GM12878 (cell line): ENCODE data around the gene TET2. TPM values are rescaled to one million over a fixed set of nuclear protein-coding genes. Genes with fewer than 3 reads are reported as not detected.
A peak's percentile ranks its signal among the peaks of the same experiment; 100 is the strongest.

Source experiments
- ATF7 ChIP-seq: fragments of 450-650 bp; IDR thresholded peaks from 2 replicates; pipeline ENCODE4 v1.6.1; 2016; ENCODE audit warnings: low read depth, mild to moderate bottlenecking
- BCL11A ChIP-seq: IDR thresholded peaks from 2 replicates; pipeline ENCODE4 v1.6.1; 2011; ENCODE audit warnings: low read depth, low read length
- BRCA1 ChIP-seq: IDR thresholded peaks from 2 replicates; pipeline ENCODE4 v1.6.1; 2011; ENCODE audit warnings: low read depth, low read length, improper control_type of control experiment
- EZH2 ChIP-seq: IDR thresholded peaks from 2 replicates; pipeline ENCODE4 v1.6.1; 2012; ENCODE audit warnings: low read depth, mild to moderate bottlenecking, control low read depth, inconsistent platforms, low read length, borderline replicate concordance; ENCODE audit not compliant: control insufficient read depth
- GABPA ChIP-seq: IDR thresholded peaks from 2 replicates; pipeline ENCODE4 v1.6.1; 2014; ENCODE audit warnings: antibody characterized with exemption, low read depth, mild to moderate bottlenecking, inconsistent platforms
- HDAC6 ChIP-seq: fragments of 200-600 bp; sonication (generic); IDR thresholded peaks from one replicate; pipeline ENCODE4 v1.8.0; 2017; ENCODE audit warnings: antibody characterized with exemption; ENCODE audit not compliant: unreplicated experiment
- IKZF2 ChIP-seq, 2 experiments: fragments of 450-650 bp; IDR thresholded peaks; 2 replicates each; pipeline ENCODE4 v1.6.1; 2017; ENCODE audit warnings: mild to moderate bottlenecking in 2 of 2, moderate library complexity in 2 of 2
- IRF5 ChIP-seq: fragments of 450-650 bp; IDR thresholded peaks from 2 replicates; pipeline ENCODE4 v1.6.1; 2017; ENCODE audit warnings: borderline replicate concordance
- KDM1A ChIP-seq: fragments of 200-600 bp; sonication (generic); IDR thresholded peaks from 2 replicates; pipeline ENCODE4 v1.6.1; 2016; ENCODE audit warnings: borderline replicate concordance
- MYB ChIP-seq: fragments of 150-350 bp; IDR thresholded peaks from 2 replicates; pipeline ENCODE4 v1.6.1; 2014; ENCODE audit warnings: mild to moderate bottlenecking, low read depth, low read length, borderline replicate concordance
- NBN ChIP-seq: fragments of 450-650 bp; IDR thresholded peaks from 2 replicates; pipeline ENCODE4 v1.6.1; 2016
- NFIC ChIP-seq: IDR thresholded peaks from 2 replicates; pipeline ENCODE4 v1.6.1; 2012; ENCODE audit warnings: low read depth, mild to moderate bottlenecking, inconsistent platforms, low read length, moderate library complexity
- POU2F2 ChIP-seq: IDR thresholded peaks from 3 replicates; pipeline ENCODE4 v1.6.1; 2011; ENCODE audit warnings: low read depth, mild to moderate bottlenecking, low read length, borderline replicate concordance
- PRDM15 ChIP-seq: fragments of 450-650 bp; formaldehyde crosslinking; IDR thresholded peaks from 2 replicates; pipeline ENCODE4 v1.4.0; 2020; ENCODE audit warnings: mild to moderate bottlenecking, moderate library complexity
- SIN3A ChIP-seq: IDR thresholded peaks from 2 replicates; pipeline ENCODE4 v1.6.1; 2012; ENCODE audit warnings: low read depth, low read length, improper control_type of control experiment
- SKIL ChIP-seq: fragments of 450-650 bp; IDR thresholded peaks from 2 replicates; pipeline ENCODE4 v1.6.1; 2017; ENCODE audit warnings: mild to moderate bottlenecking, low read depth, inconsistent platforms; ENCODE audit not compliant: poor library complexity, severe bottlenecking
- ZNF24 ChIP-seq: fragments of 450-650 bp; IDR thresholded peaks from 2 replicates; pipeline ENCODE4 v1.6.1; 2017; ENCODE audit warnings: antibody characterized with exemption, mild to moderate bottlenecking
- polyA plus RNA-seq, 11 experiments: library from polyadenylated mRNA; depleted of rRNA in 4 of 11; unstranded in 6 of 11; stranded (reverse) in 5 of 11; fragments of >200 nt; fragmentation: Nextera tagmentation in 4 of 11; fragmentation: Illumina TruSeq in 1 of 11; extraction: Ambion mirVana in 4 of 11; extraction: Trizol in 1 of 11; gene quantifications; 1 replicate in 1 of 11; 2 replicates in 10 of 11; pipeline versions ENCODE4 v1.2.1 to v1.2.3, GENCODE V29; 2011 to 2016; ENCODE audit warnings: inconsistent platforms in 2 of 11, missing spikeins in 2 of 11, low read depth in 1 of 11
- total RNA-seq, 4 experiments: library from RNA; depleted of rRNA in 3 of 4; stranded (reverse); fragments of >200 nt in 3 of 4; fragmentation: Illumina TruSeq in 1 of 4; extraction: Trizol in 1 of 4; gene quantifications; 2 replicates each; pipeline versions ENCODE4 v1.2.1 to v1.2.3, GENCODE V29; 2013 to 2021

The TET2 gene
- total and polyA plus RNA-seq, 10 of the 15 experiments (the other 5 are each of a cell fraction or from before 2014, with no cell fraction given) = 3.7 to 49.0 (median 27.5) TPM

- TF ChIP-seq POU2F2 (0 out of 3 replicates have a peak, but pooled peaks have one; percentile 16), PRDM15 (CRISPR knock-in tag) (no peak), HDAC6 (no peak), BCL11A (no peak), SIN3A (no peak), NFIC (peak; percentile 84; the same call in 1 of the 2 replicates), GABPA (no peak), IRF5 (no peak), NBN (no peak), IKZF2 (IDR thresholded peaks at IDR 0.05) (peak in 1 of 2 experiments; percentile 56; a peak in 1 of 4 replicates), EZH2 (no peak), KDM1A (no peak), BRCA1 (no peak), ATF7 (peak; percentile 58; the same call in 1 of the 2 replicates), ZNF24 (peak; percentile 58; the same call in 1 of the 2 replicates), SKIL (peak; percentile 27), MYB (no peak)
Measured at GRCh38 chr4:105194328-105195231, 47.9 kb downstream of the TET2 start (continued).
